HL-60 (cell line): ENCODE data around the gene RASIP1.

Experiments
- GABPA ChIP-seq: IDR thresholded peaks from 2 replicates; pipeline ENCODE4 v1.6.1; 2012; ENCODE audit warnings: low read depth
- POLR2AphosphoS5 ChIP-seq: IDR thresholded peaks from 2 replicates; pipeline ENCODE4 v1.6.1; 2012; ENCODE audit warnings: low read depth
- SPI1 ChIP-seq: IDR thresholded peaks from 2 replicates; pipeline ENCODE4 v1.6.1; 2012; ENCODE audit warnings: low read depth, mild to moderate bottlenecking, borderline replicate concordance
- TF ChIP-seq, protein P1 (sequence below): IDR thresholded peaks from one replicate; pipeline ENCODE4 v1.5.1; 2011; ENCODE audit warnings: low read length, control low read depth, inconsistent platforms; ENCODE audit not compliant: insufficient read depth
- TF ChIP-seq, protein P2 (sequence below): IDR thresholded peaks from 2 replicates; pipeline ENCODE4 v1.6.1; 2012; ENCODE audit warnings: low read depth; ENCODE audit not compliant: insufficient replicate concordance

DNA sequence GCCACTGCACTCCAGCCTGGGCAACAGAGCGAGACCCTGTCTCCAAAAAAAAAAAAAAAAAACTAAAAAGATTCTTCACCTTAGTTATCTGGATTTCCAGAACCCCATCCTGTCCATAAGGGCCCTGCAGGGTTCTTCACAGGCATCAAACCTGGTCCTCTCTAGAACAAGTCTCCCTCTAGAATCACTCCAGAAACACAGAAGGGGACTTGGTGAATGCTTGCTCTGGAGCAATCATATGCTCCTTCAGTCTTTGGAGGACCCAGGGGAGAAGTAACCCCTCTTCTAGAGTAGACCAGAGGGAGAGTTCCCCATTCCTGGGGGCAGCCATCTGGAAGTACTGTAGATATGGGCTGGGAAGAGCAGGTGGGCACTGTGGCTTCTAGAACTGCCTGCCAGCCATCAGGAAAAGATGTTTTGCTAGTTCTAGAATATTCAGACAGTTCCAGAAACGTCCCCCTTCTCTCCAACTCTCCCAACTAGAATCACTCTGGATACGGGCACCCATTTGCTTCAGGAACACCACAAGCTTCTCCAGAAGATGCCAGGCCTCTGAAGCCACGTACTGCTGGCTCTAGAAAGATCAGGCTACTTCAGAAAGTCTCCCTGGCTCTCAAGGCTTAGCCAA lies 9.3 kb upstream of the RASIP1 start:
- TF ChIP-seq, protein P1, sequence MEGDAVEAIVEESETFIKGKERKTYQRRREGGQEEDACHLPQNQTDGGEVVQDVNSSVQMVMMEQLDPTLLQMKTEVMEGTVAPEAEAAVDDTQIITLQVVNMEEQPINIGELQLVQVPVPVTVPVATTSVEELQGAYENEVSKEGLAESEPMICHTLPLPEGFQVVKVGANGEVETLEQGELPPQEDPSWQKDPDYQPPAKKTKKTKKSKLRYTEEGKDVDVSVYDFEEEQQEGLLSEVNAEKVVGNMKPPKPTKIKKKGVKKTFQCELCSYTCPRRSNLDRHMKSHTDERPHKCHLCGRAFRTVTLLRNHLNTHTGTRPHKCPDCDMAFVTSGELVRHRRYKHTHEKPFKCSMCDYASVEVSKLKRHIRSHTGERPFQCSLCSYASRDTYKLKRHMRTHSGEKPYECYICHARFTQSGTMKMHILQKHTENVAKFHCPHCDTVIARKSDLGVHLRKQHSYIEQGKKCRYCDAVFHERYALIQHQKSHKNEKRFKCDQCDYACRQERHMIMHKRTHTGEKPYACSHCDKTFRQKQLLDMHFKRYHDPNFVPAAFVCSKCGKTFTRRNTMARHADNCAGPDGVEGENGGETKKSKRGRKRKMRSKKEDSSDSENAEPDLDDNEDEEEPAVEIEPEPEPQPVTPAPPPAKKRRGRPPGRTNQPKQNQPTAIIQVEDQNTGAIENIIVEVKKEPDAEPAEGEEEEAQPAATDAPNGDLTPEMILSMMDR: no peak
- TF ChIP-seq, protein P2, sequence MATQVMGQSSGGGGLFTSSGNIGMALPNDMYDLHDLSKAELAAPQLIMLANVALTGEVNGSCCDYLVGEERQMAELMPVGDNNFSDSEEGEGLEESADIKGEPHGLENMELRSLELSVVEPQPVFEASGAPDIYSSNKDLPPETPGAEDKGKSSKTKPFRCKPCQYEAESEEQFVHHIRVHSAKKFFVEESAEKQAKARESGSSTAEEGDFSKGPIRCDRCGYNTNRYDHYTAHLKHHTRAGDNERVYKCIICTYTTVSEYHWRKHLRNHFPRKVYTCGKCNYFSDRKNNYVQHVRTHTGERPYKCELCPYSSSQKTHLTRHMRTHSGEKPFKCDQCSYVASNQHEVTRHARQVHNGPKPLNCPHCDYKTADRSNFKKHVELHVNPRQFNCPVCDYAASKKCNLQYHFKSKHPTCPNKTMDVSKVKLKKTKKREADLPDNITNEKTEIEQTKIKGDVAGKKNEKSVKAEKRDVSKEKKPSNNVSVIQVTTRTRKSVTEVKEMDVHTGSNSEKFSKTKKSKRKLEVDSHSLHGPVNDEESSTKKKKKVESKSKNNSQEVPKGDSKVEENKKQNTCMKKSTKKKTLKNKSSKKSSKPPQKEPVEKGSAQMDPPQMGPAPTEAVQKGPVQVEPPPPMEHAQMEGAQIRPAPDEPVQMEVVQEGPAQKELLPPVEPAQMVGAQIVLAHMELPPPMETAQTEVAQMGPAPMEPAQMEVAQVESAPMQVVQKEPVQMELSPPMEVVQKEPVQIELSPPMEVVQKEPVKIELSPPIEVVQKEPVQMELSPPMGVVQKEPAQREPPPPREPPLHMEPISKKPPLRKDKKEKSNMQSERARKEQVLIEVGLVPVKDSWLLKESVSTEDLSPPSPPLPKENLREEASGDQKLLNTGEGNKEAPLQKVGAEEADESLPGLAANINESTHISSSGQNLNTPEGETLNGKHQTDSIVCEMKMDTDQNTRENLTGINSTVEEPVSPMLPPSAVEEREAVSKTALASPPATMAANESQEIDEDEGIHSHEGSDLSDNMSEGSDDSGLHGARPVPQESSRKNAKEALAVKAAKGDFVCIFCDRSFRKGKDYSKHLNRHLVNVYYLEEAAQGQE: no peak
- TF ChIP-seq POLR2AphosphoS5: no peak
- no peak for TF ChIP-seq SPI1
- TF ChIP-seq GABPA: no peak
